Activated T-helper 1 cell treated with anti-CD3 and anti-CD28 coated beads, Interleukin-12 subunit alpha, Interleukin-12 subunit beta, Interleukin-2, Interleukin-4 antibody, amounts not matched to agents 30 ng/mL and 10 ng/mL and 1 ng/mL, durations not matched to agents 14 hours and 24 hours and 36 hours (primary cell): Measurements from ENCODE around the gene DSCAML1. TPM values are rescaled to one million over a fixed set of nuclear protein-coding genes. Genes with fewer than 3 reads are reported as not detected.

Source experiments
- DNase-seq: peaks from one replicate; pipeline ENCODE4 v3.0.0; 2021; ENCODE audit warnings: low spot score
- H3K27ac Mint-ChIP-seq: one replicate; pipeline ENCODE4 v1.8.0; 2021; ENCODE audit warnings: mild to moderate bottlenecking, mixed read lengths
- H3K27me3 Mint-ChIP-seq: one replicate; pipeline ENCODE4 v1.8.0; 2022; ENCODE audit warnings: mild to moderate bottlenecking, moderate library complexity, mixed read lengths; ENCODE audit not compliant: insufficient read depth
- H3K36me3 Mint-ChIP-seq: one replicate; pipeline ENCODE4 v1.8.0; 2021; ENCODE audit warnings: low read depth, mixed read lengths
- H3K4me1 Mint-ChIP-seq: one replicate; pipeline ENCODE4 v1.8.0; 2021; ENCODE audit warnings: low read depth, mixed read lengths
- H3K4me3 Mint-ChIP-seq: one replicate; pipeline ENCODE4 v1.8.0; 2021; ENCODE audit warnings: mild to moderate bottlenecking, moderate library complexity, mixed read lengths
- H3K9me3 Mint-ChIP-seq: one replicate; pipeline ENCODE4 v1.8.0; 2021; ENCODE audit warnings: mixed read lengths
- intact Hi-C: fragments of 100-400 bp; cut with micrococcal nuclease; formaldehyde crosslinking; loops from one replicate; pipeline ENCODE4 v1.15.1; 2024
- total RNA-seq: library from RNA; stranded (reverse); gene quantifications from 2 replicates; pipeline ENCODE4 v1.2.3, GENCODE V29; 2022

DSCAML1 gene
- not detected in 2 replicates for total RNA-seq

DNA sequence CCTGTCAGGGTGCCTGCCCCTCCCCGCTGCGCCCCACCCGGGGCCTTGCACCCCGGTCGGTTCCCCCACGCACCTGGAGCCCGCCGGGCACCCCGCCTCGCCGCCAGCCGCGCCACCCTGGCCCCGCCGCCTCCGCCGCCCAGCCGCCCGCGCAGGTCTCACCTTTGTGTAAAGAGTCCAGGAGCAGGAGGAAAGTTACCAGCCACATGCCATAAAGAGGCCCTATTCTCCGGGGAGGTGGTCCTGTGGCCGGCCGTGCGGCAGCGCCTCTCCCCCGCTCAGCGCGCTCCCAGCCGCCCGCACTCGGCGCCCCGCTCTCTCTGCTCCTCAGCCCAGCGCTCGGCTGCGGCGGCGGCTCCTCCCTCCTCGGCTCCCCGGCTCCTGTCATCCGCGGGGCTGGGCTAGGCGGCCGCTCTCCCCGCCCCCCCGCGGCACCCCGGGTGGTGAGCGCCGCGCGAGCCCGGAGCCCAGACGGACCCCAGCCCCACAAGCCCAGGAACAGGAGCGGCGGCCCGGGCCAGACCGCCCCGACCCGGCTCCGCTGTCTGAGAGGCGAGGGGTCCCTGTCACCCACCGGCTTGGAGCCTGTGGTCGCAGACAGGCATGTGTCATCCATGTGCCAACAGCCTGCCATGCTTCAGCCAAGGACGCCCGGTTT is at the start of gene DSCAML1:
Gene DSCAML1, minus strand, starts transcription at position 345 of the 658 bp plus-strand sequence. Its CDS starts 137 bp downstream, at position 208.
- Mint-ChIP-seq H3K27ac (no peak within 1 kb of the TSS), H3K4me3 (peak within 1 kb of the TSS; percentile 15), H3K27me3 (peaks cover 59% of the 10 kb centered on the region), H3K4me1 (no peaks in the 10 kb centered on the region), H3K9me3 (no peaks in the 10 kb centered on the region), H3K36me3 (no peaks in the 10 kb centered on the region)
- peak; percentile 24 for DNase-seq
- intact Hi-C loops: no loop called here

- Mint-ChIP-seq H3K9me3 (no peaks in the 10 kb centered on the region), H3K4me1 (no peaks in the 10 kb centered on the region)
These were observed 46.9 kb upstream of the DSCAML1 start for GRCh38 chr11:117843666-117844484.

GRCh38 chr11:117842131-117842941 is 45.3 kb upstream of the DSCAML1 start:
- H3K4me1 Mint-ChIP-seq: peaks cover 9% of the 10 kb centered on the region
- DNase-seq: no peak
- no peaks in the 10 kb centered on the region for H3K36me3 Mint-ChIP-seq
- peaks cover 23% of the 10 kb centered on the region for H3K27me3 Mint-ChIP-seq
- H3K4me3 Mint-ChIP-seq: no peak overlapping the region
- H3K9me3 Mint-ChIP-seq: no peaks in the 10 kb centered on the region
- intact Hi-C loops: loop anchor here (5.0 kb wide), 1 partner anchor 35 kb away; no protein-coding TSS in a partner anchor
- no peak overlapping the region for H3K27ac Mint-ChIP-seq

More at GRCh38 chr11:117843666-117844484, 46.9 kb upstream of the DSCAML1 start:
- DNase-seq: peak; percentile 63
- no peak overlapping the region for H3K27ac Mint-ChIP-seq
- H3K4me3 Mint-ChIP-seq: no peak overlapping the region
- peaks cover 17% of the 10 kb centered on the region for H3K27me3 Mint-ChIP-seq
- H3K36me3 Mint-ChIP-seq: no peaks in the 10 kb centered on the region
- intact Hi-C loops: loop anchor here (1.0 to 5.0 kb wide), 4 partner anchors 37 to 209 kb away; no protein-coding TSS in a partner anchor

- H3K27ac Mint-ChIP-seq: no peak overlapping the region
- no peak for DNase-seq
- H3K9me3 Mint-ChIP-seq: no peaks in the 10 kb centered on the region
- H3K4me1 Mint-ChIP-seq: peaks cover 11% of the 10 kb centered on the region
- no peaks in the 10 kb centered on the region for H3K36me3 Mint-ChIP-seq
- intact Hi-C loops: loop anchor here (5.0 kb wide), 1 partner anchor 34 kb away; no protein-coding TSS in a partner anchor
- no peak overlapping the region for H3K4me3 Mint-ChIP-seq
- H3K27me3 Mint-ChIP-seq: peaks cover 24% of the 10 kb centered on the region
These were observed 44.6 kb upstream of the DSCAML1 start for GRCh38 chr11:117841551-117842031.

- Mint-ChIP-seq H3K27me3 (peaks cover 25% of the 10 kb centered on the region), H3K9me3 (no peaks in the 10 kb centered on the region), H3K4me1 (peaks cover 11% of the 10 kb centered on the region), H3K4me3 (no peak overlapping the region), H3K36me3 (no peaks in the 10 kb centered on the region), H3K27ac (no peak overlapping the region)
- intact Hi-C loops: loop anchor here (5.0 kb wide), 1 partner anchor 34 kb away; no protein-coding TSS in a partner anchor
- DNase-seq: no peak
These were observed 44.0 kb upstream of the DSCAML1 start for GRCh38 chr11:117840881-117841550.

GRCh38 chr11:117839936-117840813 is 43.2 kb upstream of the DSCAML1 start:
- no peak for DNase-seq
- Mint-ChIP-seq H3K27ac (no peak overlapping the region), H3K36me3 (no peaks in the 10 kb centered on the region), H3K27me3 (peaks cover 25% of the 10 kb centered on the region), H3K4me3 (no peak overlapping the region), H3K9me3 (no peaks in the 10 kb centered on the region), H3K4me1 (peaks cover 11% of the 10 kb centered on the region)
- intact Hi-C loops: loop anchor here (5.0 kb wide), 1 partner anchor 33 kb away; no protein-coding TSS in a partner anchor

- DNase-seq: no peak
- H3K27ac Mint-ChIP-seq: no peak overlapping the region
- peaks cover 25% of the 10 kb centered on the region for H3K27me3 Mint-ChIP-seq
- no peaks in the 10 kb centered on the region for H3K36me3 Mint-ChIP-seq
- H3K4me3 Mint-ChIP-seq: no peak overlapping the region
- no peaks in the 10 kb centered on the region for H3K9me3 Mint-ChIP-seq
- intact Hi-C loops: no loop called here
- peaks cover 11% of the 10 kb centered on the region for H3K4me1 Mint-ChIP-seq
These were observed 42.4 kb upstream of the DSCAML1 start for GRCh38 chr11:117839380-117839881.

- intact Hi-C loops: no loop called here
- peaks cover 11% of the 10 kb centered on the region for H3K4me1 Mint-ChIP-seq
- H3K27ac Mint-ChIP-seq: no peak overlapping the region
- no peaks in the 10 kb centered on the region for H3K9me3 Mint-ChIP-seq
- H3K4me3 Mint-ChIP-seq: no peak overlapping the region
- no peaks in the 10 kb centered on the region for H3K36me3 Mint-ChIP-seq
- peaks cover 25% of the 10 kb centered on the region for H3K27me3 Mint-ChIP-seq
- DNase-seq: no peak
These were observed 41.9 kb upstream of the DSCAML1 start for GRCh38 chr11:117838901-117839300.

GRCh38 chr11:117837791-117838190 is 40.8 kb upstream of the DSCAML1 start:
- Mint-ChIP-seq H3K36me3 (no peaks in the 10 kb centered on the region), H3K27me3 (peaks cover 25% of the 10 kb centered on the region), H3K9me3 (no peaks in the 10 kb centered on the region), H3K4me3 (no peak overlapping the region), H3K27ac (no peak overlapping the region), H3K4me1 (peaks cover 11% of the 10 kb centered on the region)
- no peak for DNase-seq
- intact Hi-C loops: no loop called here

DNA sequence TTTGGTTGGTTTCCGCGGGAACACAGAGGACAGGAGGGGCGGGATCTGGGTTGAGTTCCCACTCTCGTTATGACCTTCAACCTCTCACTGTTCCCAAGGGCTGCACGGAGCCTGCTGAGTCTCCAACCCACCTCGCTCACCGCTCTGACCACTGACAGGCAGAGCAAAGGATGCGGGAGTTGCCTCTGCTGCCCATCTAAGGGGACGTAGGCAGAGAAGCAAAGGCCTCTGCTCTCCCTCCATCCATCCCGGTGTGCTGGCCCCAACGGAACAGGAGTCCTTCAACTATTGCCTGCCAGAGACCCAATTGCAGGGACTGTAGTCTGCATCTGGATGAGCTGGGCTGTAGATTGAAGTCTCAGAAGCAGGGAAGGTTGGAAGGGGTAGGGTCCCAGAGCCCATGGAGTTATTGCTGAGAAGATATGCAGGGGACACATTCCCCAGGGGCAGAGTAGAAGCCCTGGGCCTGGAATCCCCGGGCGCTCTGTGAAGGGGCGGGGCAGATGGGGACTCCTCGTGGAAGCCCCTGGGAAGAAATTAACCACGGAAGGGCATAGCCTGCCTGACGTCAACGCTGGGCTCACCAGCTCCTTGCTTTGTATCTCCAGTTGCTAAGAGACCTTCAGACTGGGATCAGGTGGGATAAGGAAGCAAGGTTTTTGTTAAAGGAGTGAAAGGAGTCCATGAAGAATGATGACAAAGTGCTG is 40.2 kb upstream of the DSCAML1 start:
- peaks cover 16% of the 10 kb centered on the region for H3K4me1 Mint-ChIP-seq
- peaks cover 25% of the 10 kb centered on the region for H3K27me3 Mint-ChIP-seq
- no peak overlapping the region for H3K4me3 Mint-ChIP-seq
- no peak for DNase-seq
- H3K27ac Mint-ChIP-seq: no peak overlapping the region
- no peaks in the 10 kb centered on the region for H3K9me3 Mint-ChIP-seq
- H3K36me3 Mint-ChIP-seq: no peaks in the 10 kb centered on the region
- intact Hi-C loops: no loop called here
